Measurements from ENCODE around the gene PACSIN1.
"Not testable (repeated sequence)": the region's sequence is repeated elsewhere in the genome, so short reads cannot be mapped to it uniquely, and the experiment has no call there.

The PACSIN1 gene

DNA sequence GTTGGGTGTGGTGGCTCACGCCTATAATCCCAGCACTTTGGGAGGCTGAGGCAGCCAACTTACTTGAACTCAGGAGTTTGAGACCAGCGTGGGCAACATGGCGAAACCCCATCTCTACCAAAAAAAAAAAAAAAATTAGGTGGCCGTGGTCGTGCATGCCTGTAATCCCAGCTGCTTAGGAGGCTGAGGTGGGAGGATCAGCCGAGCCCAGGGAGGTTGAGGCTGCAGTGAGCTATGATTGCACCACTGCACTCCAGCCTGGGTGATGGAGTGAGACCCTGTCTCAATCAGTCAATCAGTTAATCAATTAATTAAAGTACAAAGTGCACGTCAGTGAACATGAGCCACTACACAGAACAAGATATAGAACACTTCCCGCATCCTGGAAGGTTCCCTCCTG, 21.0 kb downstream of the PACSIN1 start:
- not testable (repeated sequence) for DNase-seq

- DNase-seq = no peak
These were observed 21.7 kb downstream of the PACSIN1 start for GRCh38 chr6:34487536-34487935.

GRCh38 chr6:34489207-34489805, 23.4 kb downstream of the PACSIN1 start:
- DNase-seq = no peak

DNA sequence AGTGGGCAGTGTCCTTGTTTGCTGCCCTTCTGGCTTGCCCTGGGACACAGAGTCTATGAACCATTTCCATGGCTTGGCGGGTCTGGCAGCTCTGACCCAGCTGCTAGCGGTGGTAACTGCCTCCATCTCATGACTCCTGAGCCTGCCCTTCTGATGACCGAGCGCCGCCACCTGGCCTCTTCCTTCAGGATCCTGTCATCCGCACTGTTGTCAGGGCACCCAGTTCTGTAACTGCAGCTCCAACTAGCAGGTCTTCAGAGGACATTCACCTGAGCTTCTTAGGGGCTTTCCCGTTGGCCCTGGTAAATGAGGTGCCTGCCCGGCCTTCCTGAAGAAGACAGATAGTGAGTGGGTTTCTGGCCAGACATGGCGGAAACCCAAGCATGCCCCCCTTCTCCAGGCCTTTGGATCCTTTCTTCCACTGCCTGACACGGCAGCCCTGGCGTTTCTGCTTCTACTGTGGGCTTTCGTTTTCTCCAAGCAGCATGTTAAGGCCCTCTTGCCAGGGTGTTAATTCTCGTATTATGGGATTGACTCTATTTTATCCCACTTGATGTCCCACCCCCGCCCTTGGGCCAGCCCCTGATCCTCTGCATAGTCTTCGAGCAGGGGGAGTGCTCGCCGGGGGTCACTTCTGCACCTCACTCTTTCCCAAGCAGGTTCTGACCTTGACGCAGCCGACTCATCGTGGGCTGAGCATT, 24.7 kb downstream of the PACSIN1 start:
- DNase-seq = no peak

- DNase-seq = no peak
These were observed 25.2 kb downstream of the PACSIN1 start for GRCh38 chr6:34491091-34491430.

DNA sequence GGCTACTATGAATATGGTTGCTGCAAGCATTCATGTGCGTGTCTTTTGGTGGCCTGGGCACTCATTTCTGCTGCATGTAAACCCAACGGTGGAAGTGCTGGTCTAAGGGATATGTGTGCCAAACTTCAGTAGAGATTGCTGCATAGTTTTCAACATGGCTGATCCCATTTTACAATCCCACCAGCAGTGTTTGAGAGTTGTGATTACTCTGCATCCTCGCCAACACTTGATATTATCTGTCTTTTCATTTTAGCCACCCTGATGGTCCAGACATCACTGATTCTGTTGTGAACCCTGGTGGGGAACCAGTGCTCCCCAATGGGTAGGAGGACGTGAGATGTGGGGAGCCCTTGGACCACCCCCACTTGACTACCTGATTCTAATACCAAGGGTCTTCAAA, 27.5 kb downstream of the PACSIN1 start:
- DNase-seq = no peak

DNA sequence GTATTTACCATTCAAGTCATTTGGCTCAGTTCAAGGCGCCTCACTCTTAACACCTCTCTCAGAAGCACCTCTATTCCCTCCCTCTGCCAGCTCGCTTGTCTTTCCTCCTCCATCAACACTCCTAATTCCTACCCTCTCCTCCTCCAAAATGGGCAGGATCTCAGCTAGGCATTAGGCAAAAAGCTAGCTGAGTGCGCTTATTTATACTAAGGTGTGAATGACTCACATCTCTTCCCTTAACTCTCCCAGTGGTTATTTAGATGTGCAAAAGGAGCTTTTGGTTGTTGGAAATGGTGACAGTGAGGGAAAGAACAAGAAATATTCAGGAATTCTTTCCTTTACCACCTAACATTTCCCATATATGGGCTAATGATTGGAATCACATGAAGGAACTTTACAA, 29.1 kb downstream of the PACSIN1 start:
- no peak for DNase-seq

DNA sequence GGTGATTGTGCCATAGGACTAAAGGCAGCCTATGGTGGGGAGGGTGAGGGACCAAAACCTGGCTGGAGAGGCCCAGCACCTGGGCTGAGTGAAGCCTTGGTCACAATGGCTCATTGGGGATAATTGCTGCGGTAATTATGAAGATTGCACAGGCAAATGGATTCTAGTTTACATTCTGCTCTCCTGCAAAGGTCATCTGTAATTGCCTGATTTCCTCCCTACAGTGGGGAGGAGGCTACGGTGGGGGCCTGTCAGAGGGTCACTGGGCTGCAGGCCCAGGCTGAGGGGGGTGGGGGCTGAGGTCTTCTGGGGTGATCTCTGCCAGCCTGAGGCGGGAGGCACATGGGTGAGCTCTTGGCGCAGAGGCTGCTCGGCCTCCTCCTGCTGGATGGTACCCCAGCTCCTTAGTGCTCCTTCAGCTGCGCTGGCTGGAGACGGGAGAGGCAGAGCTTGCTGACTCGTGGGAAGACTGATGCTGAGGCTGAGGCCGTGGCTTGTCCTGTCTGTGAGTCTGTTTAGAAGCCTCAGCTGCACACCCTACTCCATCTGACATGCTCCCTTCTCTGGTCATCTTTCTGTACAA, 30.3 kb downstream of the PACSIN1 start:
- no peak for DNase-seq

- DNase-seq = no peak
These were observed 31.5 kb downstream of the PACSIN1 start for GRCh38 chr6:34497411-34497810.

- DNase-seq = no peak
These were observed 40.8 kb downstream of the PACSIN1 start for GRCh38 chr6:34506718-34507117.

DNA sequence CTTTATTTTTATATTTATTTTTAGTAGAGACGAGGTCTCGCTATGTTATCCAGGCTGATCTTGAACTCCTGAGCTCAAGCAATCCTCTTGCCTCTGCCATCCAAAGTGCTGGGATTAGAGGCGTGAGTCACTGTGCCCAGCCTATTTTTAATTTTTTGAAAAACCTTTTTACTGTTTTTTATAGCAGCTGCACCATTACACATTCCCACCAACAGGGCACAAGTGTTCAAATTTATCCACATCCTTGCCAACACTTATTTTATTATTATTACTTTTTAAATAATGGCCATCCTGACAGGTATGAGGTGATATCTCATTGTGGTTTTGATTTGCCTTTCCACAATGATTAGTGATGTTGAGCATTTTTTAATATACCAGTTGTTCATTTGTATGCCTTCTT, 42.5 kb downstream of the PACSIN1 start:
- DNase-seq = no peak

GRCh38 chr6:34509782-34510181, 43.9 kb downstream of the PACSIN1 start:
- DNase-seq = no peak

- DNase-seq = no peak
These were observed 44.4 kb downstream of the PACSIN1 start for GRCh38 chr6:34510299-34510698.

DNA sequence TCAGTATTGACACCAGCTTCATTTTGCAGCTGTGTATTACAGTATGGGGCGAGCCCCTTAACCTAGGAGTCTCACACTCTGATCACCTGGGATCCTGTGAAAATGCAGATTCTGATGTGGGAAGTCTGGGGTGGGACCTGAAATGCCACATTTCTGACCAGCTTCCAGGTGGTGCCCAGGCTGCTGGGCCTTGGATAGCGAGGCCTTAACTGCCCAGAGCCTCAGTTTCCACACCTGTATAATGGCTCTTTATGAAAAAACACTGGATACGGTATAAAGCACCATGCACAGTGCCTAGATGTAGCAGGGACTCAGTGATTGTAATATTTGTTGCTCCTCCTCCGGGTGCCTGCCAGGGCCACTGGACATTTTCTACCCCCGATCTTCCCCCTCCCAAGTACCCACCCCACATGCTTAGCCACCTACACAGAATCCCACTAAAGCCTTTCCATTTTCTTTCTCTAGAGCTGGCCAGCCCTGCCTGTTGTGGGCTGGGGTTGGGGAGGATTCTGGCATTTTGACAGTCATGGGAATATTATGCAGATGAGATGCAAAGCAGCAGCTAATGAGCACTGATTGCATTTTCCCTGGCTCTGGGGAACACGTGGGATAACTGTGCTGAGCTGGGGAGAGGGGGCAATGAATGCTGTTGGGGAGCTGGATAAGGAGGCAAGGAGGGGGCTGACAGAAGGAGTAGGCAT, 45.5 kb downstream of the PACSIN1 start:
- DNase-seq = no peak

DNA sequence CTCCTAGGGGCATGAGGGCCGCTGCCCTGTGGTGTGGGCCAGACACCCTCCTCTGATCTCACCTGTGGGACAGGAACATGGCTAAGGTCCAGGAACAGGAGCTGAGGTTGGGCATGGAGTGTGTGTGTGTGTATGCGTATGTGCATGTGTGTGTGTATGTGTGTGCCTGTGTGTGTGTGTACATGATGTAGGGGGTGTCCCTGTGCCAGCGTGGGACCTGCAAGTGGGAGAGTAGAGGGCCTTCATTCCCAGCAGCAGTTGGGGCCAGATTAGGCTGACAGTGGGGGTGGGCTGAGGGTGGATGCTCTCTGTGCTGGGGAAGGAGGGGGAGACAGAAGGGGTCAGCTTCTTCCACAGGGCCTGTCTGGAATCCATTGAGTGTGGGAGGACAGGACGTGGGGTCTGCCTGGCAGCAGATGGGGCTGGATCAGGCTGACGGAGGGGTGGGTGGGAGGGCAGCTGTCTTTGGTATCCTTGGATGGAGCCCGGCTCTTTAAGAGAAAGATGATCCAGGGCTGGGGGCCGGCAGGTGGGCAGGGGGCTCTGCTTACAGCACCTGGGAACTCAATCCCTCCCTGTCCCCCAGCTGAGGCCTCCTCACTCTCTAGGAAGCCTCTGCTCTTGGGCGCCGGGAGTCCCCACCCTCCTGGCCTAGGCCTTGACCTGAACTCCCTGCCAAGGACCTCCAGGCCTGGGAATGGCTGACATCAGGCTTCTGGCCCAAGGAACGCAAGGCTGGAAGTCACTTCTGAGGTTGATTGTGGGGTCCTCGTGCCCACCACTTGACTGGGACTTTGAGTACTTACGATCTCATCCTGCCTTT, 46.2 kb downstream of the PACSIN1 start:
- no peak for DNase-seq

GRCh38 chr6:34512738-34513115, 46.9 kb downstream of the PACSIN1 start:
- no peak for DNase-seq

DNA sequence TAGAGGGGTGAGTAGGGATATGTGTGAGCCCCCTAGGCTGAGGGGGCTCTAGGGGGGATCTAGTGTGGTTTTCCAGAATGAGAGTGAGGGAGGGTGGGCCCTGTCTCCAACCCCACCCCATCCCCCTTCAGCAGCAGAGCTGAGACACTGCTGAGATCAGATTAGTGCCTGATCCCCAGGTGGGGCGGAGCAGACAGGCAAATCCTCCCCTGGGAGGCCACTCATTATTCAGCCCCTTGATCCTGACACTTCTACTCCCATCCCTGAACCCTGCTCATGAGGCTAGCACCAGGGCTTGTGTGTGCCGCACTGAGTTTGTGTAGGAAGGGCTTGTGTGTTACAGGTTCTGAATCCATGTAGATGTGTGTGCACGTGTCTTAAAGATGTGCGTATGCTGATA, 47.8 kb downstream of the PACSIN1 start:
- DNase-seq = no peak

- no peak for DNase-seq
These were observed 48.2 kb downstream of the PACSIN1 start for GRCh38 chr6:34514112-34514511.

GRCh38 chr6:34514593-34515472, 49.0 kb downstream of the PACSIN1 start:
- DNase-seq = no peak

DNA sequence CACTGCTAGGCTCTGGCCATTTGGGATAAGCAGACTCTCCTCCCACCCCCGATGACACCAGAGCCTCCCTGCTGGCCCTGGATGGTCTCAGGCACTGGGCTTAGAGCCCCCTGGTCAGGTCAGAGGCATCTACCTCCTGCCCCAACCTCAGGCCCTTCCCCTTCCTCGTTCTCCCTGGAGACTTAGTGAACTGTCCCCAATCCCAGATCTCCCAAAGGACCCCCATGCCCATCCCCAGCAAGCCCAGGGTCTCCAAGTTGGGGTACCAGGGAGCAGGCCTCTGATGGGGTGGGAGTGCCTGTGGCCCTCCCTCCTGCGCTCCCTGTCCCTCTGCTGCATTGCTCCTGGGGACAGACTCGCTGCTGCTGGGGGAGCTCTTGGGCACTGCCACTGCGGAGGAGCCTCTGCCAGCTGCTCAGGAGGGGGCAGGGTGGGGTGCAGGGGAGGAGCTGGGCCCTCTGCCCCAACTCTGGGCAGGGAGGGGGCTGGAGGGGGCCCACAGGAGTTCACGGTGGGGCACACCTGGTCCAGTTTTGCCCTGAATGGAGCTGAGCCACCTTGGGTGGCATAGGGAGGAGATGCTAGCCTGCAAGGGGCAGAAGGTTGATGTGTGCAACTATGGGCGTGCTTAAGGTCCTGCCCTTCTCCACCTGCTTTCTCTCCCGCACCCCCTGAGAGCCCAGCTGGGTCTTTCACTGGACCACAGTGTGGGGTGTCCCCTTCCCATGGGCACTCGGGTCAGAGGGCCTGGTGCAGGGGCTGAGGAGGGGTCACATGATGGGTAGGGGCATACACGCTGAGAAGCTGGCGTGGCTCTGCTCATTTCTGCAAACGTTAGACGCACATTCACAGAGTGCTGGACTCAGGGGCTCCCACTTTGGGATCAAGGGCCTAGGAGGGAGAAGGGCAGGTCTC, 49.9 kb downstream of the PACSIN1 start:
- no peak for DNase-seq

Measured in GF-D8 (cell line).